Measurements from ENCODE around the gene PPP1CC.

PPP1CC gene

GRCh38 chr12:110720516-110720915 is 22.2 kb downstream of the PPP1CC start:
- no peak for DNase-seq

GRCh38 chr12:110718222-110718908 is 24.3 kb downstream of the PPP1CC start:
- DNase-seq = no peak

GRCh38 chr12:110717037-110717436 is 25.7 kb downstream of the PPP1CC start:
- DNase-seq = no peak

- no peak for DNase-seq
Observed at GRCh38 chr12:110708917-110709316, 33.8 kb downstream of the PPP1CC start.

- no peak for DNase-seq
Observed at GRCh38 chr12:110705309-110705708, 37.4 kb downstream of the PPP1CC start.

GRCh38 chr12:110704750-110705149 is 37.9 kb downstream of the PPP1CC start:
- no peak for DNase-seq

GRCh38 chr12:110704231-110704630 is 38.5 kb downstream of the PPP1CC start:
- no peak for DNase-seq

- no peak for DNase-seq
Observed at GRCh38 chr12:110702081-110702480, 40.6 kb downstream of the PPP1CC start.

- no peak for DNase-seq
Observed at GRCh38 chr12:110699591-110700445, 42.9 kb downstream of the PPP1CC start.

- DNase-seq = peak; percentile 92
Observed at GRCh38 chr12:110698171-110698902, 44.4 kb downstream of the PPP1CC start.

GRCh38 chr12:110697236-110697635 is 45.5 kb downstream of the PPP1CC start:
- DNase-seq = peak; percentile 78

GRCh38 chr12:110696283-110696682 is 46.4 kb downstream of the PPP1CC start:
- no peak for DNase-seq

GRCh38 chr12:110694330-110694901 is 48.3 kb downstream of the PPP1CC start:
- peak; percentile 92 for DNase-seq

GRCh38 chr12:110693731-110694130 is 49.0 kb downstream of the PPP1CC start:
- DNase-seq = peak; percentile 91

- no peak for DNase-seq
Observed at GRCh38 chr12:110690127-110690430, 52.6 kb downstream of the PPP1CC start.

- DNase-seq = peak; percentile 60
Observed at GRCh38 chr12:110689281-110690126, 53.2 kb downstream of the PPP1CC start.

GRCh38 chr12:110688446-110689280 is 54.0 kb downstream of the PPP1CC start, which contains the start of gene HVCN1:
Gene HVCN1, minus strand, starts transcription at chr12:110689115. Its CDS starts 5,870 bp downstream, at chr12:110683245.
- peak; percentile 15 for DNase-seq

GRCh38 chr12:110687396-110688169 is 55.1 kb downstream of the PPP1CC start:
- DNase-seq = no peak

GRCh38 chr12:110686294-110686903 is 56.3 kb downstream of the PPP1CC start:
- no peak for DNase-seq

GRCh38 chr12:110684312-110684836 is 58.3 kb downstream of the PPP1CC start:
- DNase-seq = no peak

All from suppressor macrophage treated with lipopolysaccharide for 4 hours (primary cell).